Right cardiac atrium (tissue), 5 donors: ENCODE results near the gene MANEAL. TPM values are rescaled to one million over a fixed set of nuclear protein-coding genes. Genes with fewer than 3 reads are reported as not detected.
A peak's percentile ranks its signal among the peaks of the same experiment; 100 is the strongest.

Experiments
- ATAC-seq, 2 donors: fragments of 200-7000 bp; cut with Tn5 transposase; one replicate each; pipeline versions ENCODE4 v1.8.0 to v1.9.1; 2020; ENCODE audit warnings: moderate library complexity in 2 of 2, mild to moderate bottlenecking in 1 of 2
- DNase-seq, 3 donors: peaks; one replicate each; pipeline ENCODE4 v3.0.0-alpha.2; 2020
- H3K27ac ChIP-seq: one replicate; pipeline ENCODE4 v1.5.1; 2013; ENCODE audit warnings: mild to moderate bottlenecking, low read length, control low read depth, moderate library complexity
- H3K27me3 ChIP-seq: one replicate; pipeline ENCODE4 v1.6.1; 2013; ENCODE audit not compliant: control insufficient read depth, insufficient read depth
- H3K4me1 ChIP-seq: one replicate; pipeline ENCODE4 v1.6.1; 2013; ENCODE audit warnings: low read length; ENCODE audit not compliant: control insufficient read depth, insufficient read depth
- H3K4me3 ChIP-seq: one replicate; pipeline ENCODE4 v1.5.1; 2013; ENCODE audit warnings: low read length, control low read depth
- H3K9me3 ChIP-seq: one replicate; pipeline ENCODE4 v1.6.1; 2013; ENCODE audit warnings: low read length; ENCODE audit not compliant: control insufficient read depth
- WGBS: extraction: QIAGEN DNeasy Blood & Tissue Kit; methylation state at CpG from one replicate; pipeline ENCODE4 v1.1.7; 2013; 5-methylcytosine and 5-hydroxymethylcytosine counted together
- intact Hi-C, 4 donors: fragments of 100-400 bp; cut with DNase I; formaldehyde crosslinking; loops; one replicate each; pipeline versions ENCODE4 v1.11.0 to v1.14.0; 2022 to 2023
- polyA plus RNA-seq: library from polyadenylated mRNA; stranded (reverse); fragments of 200-250 nt; gene quantifications from one replicate; pipeline ENCODE4 v1.2.3, GENCODE V29; 2013
- total RNA-seq, 4 donors: library from RNA; stranded (reverse); fragmentation: NEBNext Ultra II Directional; extraction: Animal tissue kit (Norgen Biotek cat#: 25700); gene quantifications; one replicate each; pipeline ENCODE4 v1.2.1, GENCODE V29; 2021
- donor health status: healthy with polysubstance abuse.
- donor health status: DM: no; HTN: yes; CAD: no.
- donor health status: DM: no; HTN: no; CAD: no.
- donor health status: DM: no; HTN: yes; CAD: no; lungs with severe emphysema.
- donor health status: DM: yes; HTN: yes; CAD: no.

The MANEAL gene
- total and polyA plus RNA-seq, 5 donors = 0.69 to 1.5 (median 1.2) TPM

DNA sequence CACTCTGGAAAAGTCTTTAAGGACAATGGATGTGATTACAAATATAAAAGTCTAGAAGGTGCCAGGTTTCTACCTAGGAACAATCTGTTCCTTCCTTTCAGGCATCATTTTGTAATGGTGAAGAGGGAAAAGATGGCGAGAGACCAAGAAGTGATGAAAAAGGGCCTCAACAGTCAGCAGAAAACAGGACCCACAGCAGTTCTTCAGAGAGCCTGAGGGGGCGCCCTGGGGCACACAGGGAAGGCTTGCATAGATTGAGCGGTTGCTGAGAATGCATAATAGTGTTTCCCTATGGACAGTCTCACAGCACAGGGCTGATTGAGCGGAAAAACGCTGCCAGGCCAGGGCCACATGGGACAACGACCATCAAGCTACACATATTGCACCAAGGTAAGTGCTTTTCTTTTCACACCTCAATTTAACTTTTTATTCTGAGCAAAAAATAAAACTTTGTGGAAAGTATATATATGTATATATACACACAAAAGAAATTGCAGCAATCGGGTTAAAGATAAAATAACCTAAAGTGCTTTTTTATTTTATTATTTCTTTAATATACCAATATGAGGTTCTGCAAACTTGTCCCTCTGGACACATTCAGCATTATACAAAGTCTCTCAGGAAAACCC, 17.5 kb downstream of the MANEAL start:
- Histone ChIP-seq H3K4me1 (peaks cover 8% of the 10 kb centered on the region), H3K27me3 (no peaks in the 10 kb centered on the region), H3K9me3 (no peaks in the 10 kb centered on the region), H3K4me3 (no peak overlapping the region), H3K27ac (no peak overlapping the region)
- intact Hi-C loops = loop anchor here in 1 of 4 donors (5.0 kb wide), 1 partner anchor 46 kb away; the partner anchor contains the start of gene MTF1
- DNase-seq (peak; percentile 58 to 79 (median 73)), ATAC-seq (no peak)
- 29% methylated on average over 7 of the region's 7 CpGs for WGBS

DNA sequence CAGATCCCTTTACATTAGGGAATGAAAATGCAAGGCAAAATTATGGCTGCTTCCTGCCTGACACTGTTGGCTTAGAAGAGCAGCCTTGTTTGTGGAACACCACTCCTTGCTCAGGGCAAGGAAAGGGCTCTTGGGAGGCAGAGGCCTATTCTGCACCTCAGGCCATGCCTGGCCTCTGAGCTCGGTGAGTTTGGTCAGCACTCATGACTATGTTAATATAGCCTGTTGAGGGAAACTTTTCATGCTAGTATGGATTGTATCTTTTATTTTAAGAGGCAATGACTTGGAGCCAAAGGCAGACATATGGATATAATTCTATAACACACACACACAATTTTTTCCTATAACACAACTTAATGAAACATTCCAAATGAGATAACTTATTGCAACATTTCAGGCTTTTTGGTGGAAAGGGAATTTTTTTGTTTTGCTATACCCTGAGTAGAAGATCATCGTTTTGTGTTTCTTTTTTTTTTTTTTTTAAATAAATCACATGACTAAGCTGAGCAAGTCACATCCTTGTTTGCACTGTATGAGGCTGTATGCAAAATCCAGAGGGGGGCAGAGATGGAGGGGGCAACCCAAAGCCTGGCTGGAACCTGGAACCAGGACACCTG, 20.0 kb downstream of the MANEAL start:
- Histone ChIP-seq H3K27ac (no peak overlapping the region), H3K27me3 (no peaks in the 10 kb centered on the region), H3K4me3 (no peak overlapping the region), H3K4me1 (peaks cover 5% of the 10 kb centered on the region), H3K9me3 (no peaks in the 10 kb centered on the region)
- DNase-seq = no peak
- 78% methylated on average over 2 of the region's 2 CpGs for WGBS
- no peak for ATAC-seq
- intact Hi-C loops = loop anchor here in 1 of 4 donors (5.0 kb wide), 1 partner anchor 44 kb away; the partner anchor contains the start of gene MTF1

DNA sequence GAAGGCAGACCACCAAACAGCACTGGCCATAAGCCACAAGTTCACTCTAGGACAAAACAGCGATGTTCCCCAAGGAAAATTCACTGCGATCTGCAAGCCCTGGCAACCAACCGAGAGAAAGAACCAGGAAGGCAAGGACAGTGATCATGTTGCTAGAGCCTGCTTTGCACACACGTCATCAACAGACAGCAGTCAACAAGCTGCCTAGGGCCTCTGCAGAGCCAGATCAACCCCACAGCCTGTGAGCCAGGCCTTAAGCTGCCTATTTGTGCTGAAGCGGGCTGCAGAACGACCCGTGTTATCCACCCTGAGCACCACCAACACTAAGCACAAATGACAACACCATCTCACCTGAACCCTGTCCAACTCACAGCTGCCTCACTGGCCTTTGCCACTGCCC, 20.6 kb downstream of the MANEAL start:
- DNase-seq = peak in 1 of 3 donors; percentile 53
- Histone ChIP-seq H3K27ac (no peak overlapping the region), H3K27me3 (no peaks in the 10 kb centered on the region), H3K9me3 (no peaks in the 10 kb centered on the region), H3K4me1 (peaks cover 1% of the 10 kb centered on the region), H3K4me3 (no peak overlapping the region)
- WGBS = 75% methylated on average over 7 of the region's 7 CpGs
- peak in 1 of 2 donors; percentile 39 for ATAC-seq
- intact Hi-C loops = loop anchor here in 1 of 4 donors (5.0 kb wide), 1 partner anchor 43 kb away; the partner anchor contains the start of gene MTF1

DNA sequence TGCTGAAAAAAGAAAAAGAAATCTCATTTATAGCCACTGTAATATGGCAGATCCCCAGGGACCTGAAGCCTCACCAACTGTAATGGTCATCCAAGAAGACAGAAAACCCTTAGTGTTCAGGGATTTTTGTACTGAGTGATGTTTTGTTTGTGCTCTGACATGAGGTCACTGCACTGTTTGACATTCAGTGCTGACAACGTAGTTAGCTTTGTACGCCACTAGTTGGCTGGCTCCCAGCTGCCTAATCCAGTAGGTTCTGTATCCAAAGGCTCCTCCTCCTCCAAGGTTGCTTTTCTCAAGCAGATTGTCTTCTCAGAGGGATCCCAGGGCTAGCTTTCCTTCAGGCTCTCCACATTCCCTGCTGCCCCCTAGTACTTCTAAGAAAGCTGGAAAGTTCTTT, 23.8 kb downstream of the MANEAL start:
- no peak overlapping the region for H3K27ac ChIP-seq
- ATAC-seq (no peak), DNase-seq (peak in 2 of 3 donors; percentile 56 to 83)
- intact Hi-C loops = no loop called here
- H3K27me3 ChIP-seq = no peaks in the 10 kb centered on the region
- no peaks in the 10 kb centered on the region for H3K9me3 ChIP-seq
- 32% methylated on average over 2 of the region's 2 CpGs for WGBS
- no peaks in the 10 kb centered on the region for H3K4me1 ChIP-seq
- no peak overlapping the region for H3K4me3 ChIP-seq

DNA sequence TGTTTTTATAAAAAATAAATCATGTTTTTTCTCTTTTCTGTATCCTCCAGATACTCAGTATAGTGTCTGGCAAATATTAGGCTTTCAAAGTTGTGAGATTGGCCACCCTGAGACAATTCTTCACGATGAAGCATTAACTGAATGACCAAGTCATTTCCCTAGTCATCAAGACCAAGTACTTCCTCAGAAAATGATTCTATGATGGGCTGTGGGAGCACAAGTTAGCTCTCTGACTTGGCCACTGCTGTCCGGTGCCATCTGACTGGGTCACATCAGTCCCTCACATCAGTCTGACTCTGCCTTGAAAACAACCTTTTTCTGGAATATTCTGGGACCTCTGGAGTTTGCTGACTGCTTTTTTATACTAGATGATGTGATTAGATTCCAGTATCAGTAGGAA, 27.8 kb downstream of the MANEAL start:
- WGBS = 91% methylated on average over 2 of the region's 2 CpGs

DNA sequence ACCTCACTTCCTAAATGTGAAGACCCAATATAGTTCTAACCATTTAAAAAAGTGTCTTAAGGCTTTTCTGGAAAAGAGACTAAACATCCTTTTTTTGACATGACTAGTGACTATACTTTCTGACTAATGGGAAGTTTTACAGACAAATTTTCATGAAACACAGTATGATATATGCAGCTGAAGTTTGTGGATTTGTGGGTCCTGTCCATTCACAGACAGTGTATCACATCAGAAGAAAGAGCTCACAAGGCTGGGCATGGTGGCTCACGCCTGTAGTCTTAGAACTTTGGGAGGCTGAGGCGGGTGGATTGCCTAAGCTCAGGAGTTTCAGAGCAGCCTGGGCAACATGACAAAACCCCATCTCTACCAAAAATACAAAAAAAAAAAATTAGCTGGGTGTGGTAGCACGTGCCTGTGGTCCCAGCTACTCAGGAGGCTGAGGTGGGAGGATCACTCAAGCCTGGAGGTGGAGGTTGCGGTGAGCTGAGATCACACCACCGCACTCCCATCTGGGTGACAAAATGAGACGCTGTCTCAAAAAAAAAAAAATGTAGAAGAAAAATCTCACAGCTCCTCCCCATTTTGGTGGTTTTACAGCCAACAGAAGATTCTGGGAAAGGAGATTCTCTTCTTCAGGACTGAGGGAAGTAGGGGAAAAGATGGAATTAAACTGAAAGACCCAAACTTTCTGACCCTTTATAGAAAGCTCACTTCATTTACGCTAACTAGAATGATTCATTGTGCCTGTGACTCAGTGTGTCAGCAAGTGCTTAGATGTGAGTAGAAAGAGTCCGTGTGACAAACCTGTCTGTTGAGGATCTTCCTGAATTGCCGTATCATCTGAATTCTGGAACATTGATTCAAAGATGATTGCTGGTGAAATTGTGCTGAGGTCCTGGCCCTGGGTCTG, 29.5 kb downstream of the MANEAL start:
- DNase-seq = no peak
- Histone ChIP-seq H3K9me3 (no peaks in the 10 kb centered on the region), H3K27ac (no peak overlapping the region), H3K4me1 (no peaks in the 10 kb centered on the region), H3K27me3 (no peaks in the 10 kb centered on the region), H3K4me3 (no peak overlapping the region)
- intact Hi-C loops = no loop called here
- no peak for ATAC-seq
- 95% methylated on average over 9 of the region's 9 CpGs for WGBS

More for the DNA sequence above, 27.8 kb downstream of the MANEAL start:
- DNase-seq (no peak), ATAC-seq (no peak)
- Histone ChIP-seq H3K27ac (no peak overlapping the region), H3K27me3 (no peaks in the 10 kb centered on the region), H3K9me3 (no peaks in the 10 kb centered on the region), H3K4me3 (no peak overlapping the region), H3K4me1 (no peaks in the 10 kb centered on the region)
- intact Hi-C loops = no loop called here

DNA sequence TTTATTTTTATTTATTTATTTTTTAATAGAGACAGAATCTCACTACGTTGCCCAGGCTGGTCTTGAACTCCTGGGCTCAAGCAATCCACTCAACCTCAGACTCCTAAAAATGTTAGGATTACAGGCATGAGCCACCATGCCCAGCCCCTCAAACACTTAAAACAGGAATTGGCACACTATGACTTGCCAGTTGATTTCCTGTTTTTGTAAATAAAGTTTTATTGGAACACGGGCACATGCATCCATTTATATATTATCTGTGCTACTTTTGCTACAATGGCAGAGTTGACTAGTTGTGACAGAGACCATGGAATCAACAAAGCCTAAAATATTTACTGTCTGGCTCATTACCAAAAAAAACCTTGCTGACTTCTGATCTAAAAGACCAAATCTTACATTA, 30.4 kb downstream of the MANEAL start:
- Histone ChIP-seq H3K9me3 (no peaks in the 10 kb centered on the region), H3K4me3 (no peak overlapping the region), H3K27me3 (no peaks in the 10 kb centered on the region), H3K27ac (no peak overlapping the region), H3K4me1 (no peaks in the 10 kb centered on the region)
- intact Hi-C loops = no loop called here
- ATAC-seq = no peak
- no peak for DNase-seq
- whole genome bisulfite sequencing = 97% methylated on average over 2 of the region's 2 CpGs

DNA sequence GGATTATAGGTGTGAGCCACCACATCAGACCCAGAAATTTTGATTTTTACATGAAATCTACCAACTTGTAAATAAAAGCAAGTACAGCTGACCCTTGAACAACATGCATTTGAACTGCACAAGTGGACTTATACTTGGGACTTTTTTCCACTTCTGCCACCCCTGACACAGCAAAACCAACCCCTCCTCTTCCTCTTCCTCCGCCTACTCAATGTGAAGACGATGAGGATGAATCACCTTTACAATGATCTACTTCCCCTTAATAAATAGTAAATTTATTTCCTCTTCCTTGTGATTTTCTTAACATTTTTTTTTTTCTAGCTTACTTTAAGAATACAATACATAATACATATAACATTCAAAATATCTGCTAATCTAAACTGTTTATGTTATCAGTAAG, 31.9 kb downstream of the MANEAL start:
- WGBS = 69% methylated on average over 2 of the region's 2 CpGs
- DNase-seq (no peak), ATAC-seq (no peak)
- intact Hi-C loops = no loop called here
- Histone ChIP-seq H3K4me1 (no peaks in the 10 kb centered on the region), H3K4me3 (no peak overlapping the region), H3K9me3 (no peaks in the 10 kb centered on the region), H3K27me3 (no peaks in the 10 kb centered on the region), H3K27ac (no peak overlapping the region)

DNA sequence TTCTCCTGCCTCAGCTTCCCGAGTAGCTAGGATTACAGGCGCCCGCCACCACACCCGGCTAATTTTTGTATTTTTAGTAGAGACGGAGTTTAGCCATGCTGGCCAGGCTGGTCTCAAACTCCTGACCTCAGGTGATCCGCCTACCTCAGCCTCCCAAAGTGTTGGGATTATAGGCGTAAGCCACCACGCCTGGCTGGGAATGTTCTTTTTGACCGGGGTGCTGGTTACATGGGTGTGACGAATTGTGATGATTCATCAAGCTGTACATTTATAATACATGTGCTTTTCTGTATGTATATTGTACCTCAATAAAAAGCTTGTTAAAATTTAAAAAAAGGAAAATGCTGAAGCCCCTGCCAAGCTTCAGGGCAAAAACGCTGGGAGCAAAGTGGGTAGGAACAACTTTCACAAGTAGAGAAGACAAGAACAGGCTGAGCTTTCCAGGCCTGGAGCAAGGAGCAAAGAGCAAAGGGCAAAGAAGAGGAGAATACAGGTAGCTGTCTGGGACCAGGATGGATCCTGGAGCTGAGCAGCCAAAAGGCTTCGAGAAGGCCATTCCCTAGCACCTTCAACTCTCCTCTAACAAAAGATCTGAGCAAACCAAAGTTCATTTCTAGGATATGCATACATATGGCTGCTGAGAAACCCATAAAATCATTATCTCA, 34.9 kb downstream of the MANEAL start:
- no peak for ATAC-seq
- Histone ChIP-seq H3K27me3 (no peaks in the 10 kb centered on the region), H3K9me3 (no peaks in the 10 kb centered on the region), H3K27ac (no peak overlapping the region), H3K4me1 (no peaks in the 10 kb centered on the region), H3K4me3 (no peak overlapping the region)
- WGBS = 96% methylated on average over 12 of the region's 12 CpGs
- intact Hi-C loops = no loop called here
- no peak for DNase-seq

DNA sequence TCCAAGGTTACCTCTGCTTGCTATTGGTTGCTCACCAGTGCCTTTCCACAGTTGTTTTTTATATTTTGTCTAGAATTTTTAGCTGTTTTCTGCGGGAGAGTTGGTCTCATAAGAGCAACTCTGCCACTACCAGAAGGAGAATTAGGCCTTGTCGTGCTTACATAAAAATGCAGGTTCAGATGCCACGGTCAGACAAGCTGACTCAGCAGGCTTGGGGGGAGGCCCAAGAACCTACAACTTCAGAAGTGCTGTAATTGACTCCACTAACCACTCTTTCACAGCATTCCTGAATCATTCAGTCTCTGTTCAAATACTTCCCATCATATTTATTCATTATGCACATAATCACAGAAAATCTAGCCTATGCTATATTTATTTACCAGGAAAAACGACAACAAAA, 37.5 kb downstream of the MANEAL start:
- DNase-seq (no peak), ATAC-seq (no peak)
- intact Hi-C loops = no loop called here
- H3K4me1 ChIP-seq = no peaks in the 10 kb centered on the region
- no peak overlapping the region for H3K27ac ChIP-seq
- WGBS = 95% methylated on average over 4 of the region's 4 CpGs
- H3K4me3 ChIP-seq = no peak overlapping the region
- H3K9me3 ChIP-seq = no peaks in the 10 kb centered on the region
- H3K27me3 ChIP-seq = no peaks in the 10 kb centered on the region
